ENCODE data around the gene MRC2. TPM values are rescaled to one million over a fixed set of nuclear protein-coding genes. Genes with fewer than 3 reads are reported as not detected.

The MRC2 gene
- total and polyA plus RNA-seq, 9 of the 15 experiments (the other 6 are each of a cell fraction or from before 2014, with no cell fraction given), result 0.28 to 11.5 (median 6.6) TPM

- FAIRE-seq, result no peak
- Histone ChIP-seq H3K27me3 (ENCODE audit: control insufficient read depth in 2 of 2, insufficient read depth in 2 of 2, low read length in 2 of 2) (no peaks in the 10 kb centered on the region), H2AFZ (ENCODE audit: low read depth, low read length) (no peak overlapping the region), H3K9ac (ENCODE audit: insufficient read depth in 1 of 2, low read depth in 2 of 2, low read length in 2 of 2) (no peak overlapping the region), H4K20me1 (replicated peaks; ENCODE audit: control insufficient read depth, insufficient read depth, low read length) (no peaks in the 10 kb centered on the region), H3K9me1 (ENCODE audit: control insufficient read depth, insufficient read depth, low read length) (no peaks in the 10 kb centered on the region), H3K4me1 (replicated peaks in 1 of 2; ENCODE audit: control insufficient read depth in 2 of 2, insufficient read depth in 2 of 2, low read length in 2 of 2) (peaks cover 16 to 37% of the 10 kb centered on the region in 2 experiments), H3K4me3 (no peak overlapping the region), H3K4me2 (ENCODE audit: insufficient read depth, low read length) (no peak overlapping the region), H3K36me3 (ENCODE audit: control insufficient read depth, insufficient read depth, low read length) (no peaks in the 10 kb centered on the region; the same call in 2 of the 3 replicates), H3K9me3 (replicated peaks; ENCODE audit: control insufficient read depth, insufficient read depth, low read depth, low read length) (no peaks in the 10 kb centered on the region), H3K79me2 (ENCODE audit: control insufficient read depth, insufficient read depth, low read length) (peaks cover 9% of the 10 kb centered on the region; the same call in 2 of the 3 replicates), H3K27ac (ENCODE audit: extremely low read depth, low read depth, low read length) (no peak overlapping the region)
- ATAC-seq, result no peak
- BruUV-seq (replicated peaks), result no TSS peak
- TF ChIP-seq ZNF41 (CRISPR knock-in tag; conservative IDR thresholded peaks at IDR 0.05), result no peak
- no peak for TF ChIP-seq ZNF282 (CRISPR knock-in tag; IDR thresholded peaks at IDR 0.05)
- no peak for TF ChIP-seq CHAMP1 (IDR thresholded peaks at IDR 0.05)
- peak; percentile 94 for TF ChIP-seq ZNF121 (CRISPR knock-in tag; conservative IDR thresholded peaks at IDR 0.05)
- no peak for TF ChIP-seq PCBP2 (IDR thresholded peaks at IDR 0.05; ENCODE audit: low read depth, low read length, poor library complexity, severe bottlenecking)
- peak; percentile 70 for TF ChIP-seq RBM25 (IDR thresholded peaks at IDR 0.05; ENCODE audit: low read depth, low read length, severe bottlenecking)
- no peak for DNase-seq (ENCODE audit: extremely low read depth in 1 of 4, low spot score in 3 of 4)
- in situ Hi-C loops (cut with MboI), result loop anchor here (25.0 kb wide), 1 partner anchor 728 kb away; no protein-coding TSS in a partner anchor
- CTCF ChIA-PET (ENCODE audit: low intra/inter-chr PET ratio), result no interaction called here
- intact Hi-C loops (cut with micrococcal nuclease), result no loop called here
- WGBS (ENCODE audit: insufficient coverage, low coverage, missing lambda C conversion rate), result 73% methylated on average over 4 of the region's 4 CpGs
- POLR2A ChIA-PET, result no interaction called here
Measured at GRCh38 chr17:62684179-62684578, 56.7 kb downstream of the MRC2 start.

Data from K562 (cell line).